GM18505 (cell line): Measurements from ENCODE around the gene CPNE2.

Experiments used
- ATAC-seq: cut with Tn5 transposase; IDR thresholded peaks from one replicate; pipeline ENCODE4 v1.9.1; 2021; ENCODE audit not compliant: unreplicated experiment
- POLR2A ChIP-seq: IDR thresholded peaks from 4 replicates; pipeline ENCODE4 v1.6.1; 2011; ENCODE audit warnings: borderline replicate concordance; ENCODE audit not compliant: insufficient read depth, insufficient read length; ENCODE audit errors: extremely low read depth

CPNE2 gene

DNA sequence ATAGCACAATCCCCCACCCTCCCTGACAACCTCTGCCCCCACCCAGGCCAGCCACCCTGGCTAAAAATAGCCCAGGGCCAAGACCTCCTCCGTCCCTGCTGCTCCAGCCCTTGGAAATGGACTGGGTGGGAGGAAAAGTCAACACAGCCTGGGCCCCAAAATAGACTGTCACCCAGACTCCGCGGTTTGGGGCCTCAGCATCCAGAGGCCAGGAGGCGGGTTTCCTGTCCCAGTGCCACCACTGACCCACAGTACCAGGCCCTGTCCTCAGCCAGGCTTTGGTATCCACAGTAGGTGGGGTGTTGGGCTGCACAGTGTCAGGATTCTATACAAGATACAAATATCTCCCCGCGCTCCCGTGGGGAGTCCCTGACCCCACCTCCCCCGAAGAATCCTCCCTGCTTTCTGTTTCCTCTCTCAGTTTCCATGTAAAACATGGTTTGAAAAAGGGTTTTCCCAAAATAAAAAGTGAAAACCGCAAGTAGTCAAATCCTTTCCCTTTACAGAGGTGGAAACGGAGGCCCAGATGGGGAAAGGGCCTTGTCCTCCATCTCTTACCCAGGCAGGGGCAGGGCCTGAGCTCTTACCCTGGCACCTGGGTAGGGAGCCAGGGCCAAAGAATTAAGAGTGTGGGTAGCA is 20.1 kb downstream of the CPNE2 start:
- no peak for TF ChIP-seq POLR2A
- ATAC-seq, result no peak

GRCh38 chr16:57113042-57113453 is 20.7 kb downstream of the CPNE2 start:
- ATAC-seq, result no peak
- TF ChIP-seq POLR2A, result no peak

- no peak for ATAC-seq
- TF ChIP-seq POLR2A, result no peak
Measured at GRCh38 chr16:57113664-57114063, 21.3 kb downstream of the CPNE2 start.

- no peak for TF ChIP-seq POLR2A
- no peak for ATAC-seq
Measured at GRCh38 chr16:57115168-57115513, 22.8 kb downstream of the CPNE2 start.

GRCh38 chr16:57115514-57116182 is 23.3 kb downstream of the CPNE2 start:
- no peak for TF ChIP-seq POLR2A
- no peak for ATAC-seq

DNA sequence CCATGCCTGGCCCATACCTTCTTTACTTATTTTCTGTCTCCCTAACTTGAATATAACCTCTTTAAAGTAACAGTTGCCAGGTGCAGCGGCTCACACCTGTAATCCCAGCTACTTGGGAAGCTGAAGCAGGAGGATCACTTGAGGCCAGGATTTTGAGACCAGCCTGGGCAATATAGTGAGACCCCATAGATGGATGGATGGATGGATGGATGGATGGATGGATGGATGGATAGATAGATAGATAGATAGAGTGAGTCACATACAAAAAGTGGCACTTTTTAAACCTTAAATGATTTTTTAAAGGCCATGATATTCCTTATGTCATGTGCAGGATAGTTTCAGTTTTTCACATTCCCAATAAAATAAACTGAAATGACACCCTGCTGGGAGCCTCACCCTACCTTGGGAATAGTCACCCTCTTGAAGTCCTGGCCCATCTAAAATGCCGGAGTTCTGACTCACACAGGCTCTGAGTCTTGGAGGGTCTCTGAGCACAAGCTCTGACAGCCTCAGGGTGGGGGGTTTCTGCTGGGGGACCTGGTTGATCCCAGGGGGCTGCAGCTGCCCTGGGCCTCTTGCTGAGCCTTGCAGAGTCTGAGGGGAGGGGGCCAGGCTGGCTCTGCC is 26.2 kb downstream of the CPNE2 start:
- no peak for ATAC-seq
- TF ChIP-seq POLR2A, result no peak

DNA sequence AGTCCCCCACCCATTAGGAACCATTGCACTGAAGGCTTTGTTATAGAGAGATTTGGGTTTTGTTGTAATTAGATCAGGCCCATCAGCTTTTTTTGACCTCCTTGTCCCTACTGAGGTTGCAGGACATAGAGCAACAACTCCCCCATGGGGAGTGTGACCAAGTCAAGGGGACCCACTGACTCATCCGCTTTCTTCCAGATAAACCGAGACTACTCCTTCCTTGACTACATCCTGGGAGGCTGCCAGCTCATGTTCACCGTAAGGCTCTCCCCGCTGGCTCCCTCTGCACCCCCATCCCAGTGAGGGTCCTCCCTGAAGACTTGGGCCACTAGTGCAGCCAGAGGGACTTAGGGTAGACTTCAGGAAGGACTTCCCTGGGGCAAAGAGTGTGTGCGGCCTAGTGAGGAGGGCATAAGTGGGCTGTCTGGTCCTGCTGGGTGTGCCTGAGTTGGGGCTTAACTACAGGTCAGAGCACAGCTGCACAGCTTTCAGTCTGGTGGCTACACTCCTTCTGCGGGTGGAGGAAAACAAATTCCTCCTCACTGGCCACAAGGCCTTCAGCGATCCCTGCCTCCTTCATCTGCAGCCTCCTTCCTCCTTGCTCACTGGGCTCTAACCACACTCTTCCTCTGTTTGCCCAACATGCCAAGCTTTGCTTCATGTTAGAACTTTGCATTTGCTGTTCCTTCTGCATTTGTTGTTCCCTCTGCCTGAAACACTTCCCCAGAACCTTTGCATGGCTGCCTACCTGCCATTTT is 31.0 kb downstream of the CPNE2 start:
- no peak for TF ChIP-seq POLR2A
- no peak for ATAC-seq

GRCh38 chr16:57123974-57124674 is 31.7 kb downstream of the CPNE2 start:
- ATAC-seq, result no peak
- TF ChIP-seq POLR2A, result no peak

- no peak for ATAC-seq
- no peak for TF ChIP-seq POLR2A
Measured at GRCh38 chr16:57125376-57125775, 33.0 kb downstream of the CPNE2 start.

DNA sequence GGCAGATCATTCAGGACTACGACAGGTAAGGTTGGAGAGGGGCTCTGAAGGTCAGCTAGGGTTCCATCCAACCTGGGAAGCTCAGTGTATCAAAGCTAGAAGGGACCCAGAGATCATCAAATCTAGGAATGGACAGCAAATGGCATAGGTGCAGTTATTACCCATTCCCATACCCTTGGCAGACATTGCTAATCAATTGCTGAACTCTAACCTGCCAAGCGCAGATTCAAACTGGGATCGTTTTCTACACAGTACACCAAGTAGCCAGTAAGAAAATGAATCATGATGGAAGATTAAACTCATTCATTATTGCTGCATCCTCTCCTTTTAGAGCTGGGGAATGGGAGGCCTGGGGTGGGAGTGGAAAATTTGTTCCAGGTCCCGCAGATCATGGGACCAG is 33.6 kb downstream of the CPNE2 start:
- no peak for ATAC-seq
- TF ChIP-seq POLR2A, result no peak

GRCh38 chr16:57126411-57126810 is 34.0 kb downstream of the CPNE2 start:
- no peak for ATAC-seq
- TF ChIP-seq POLR2A, result no peak

- TF ChIP-seq POLR2A, result no peak
- no peak for ATAC-seq
Measured at GRCh38 chr16:57127037-57127763, 34.8 kb downstream of the CPNE2 start.

- no peak for TF ChIP-seq POLR2A
- no peak for ATAC-seq
Measured at GRCh38 chr16:57127836-57128235, 35.5 kb downstream of the CPNE2 start.

DNA sequence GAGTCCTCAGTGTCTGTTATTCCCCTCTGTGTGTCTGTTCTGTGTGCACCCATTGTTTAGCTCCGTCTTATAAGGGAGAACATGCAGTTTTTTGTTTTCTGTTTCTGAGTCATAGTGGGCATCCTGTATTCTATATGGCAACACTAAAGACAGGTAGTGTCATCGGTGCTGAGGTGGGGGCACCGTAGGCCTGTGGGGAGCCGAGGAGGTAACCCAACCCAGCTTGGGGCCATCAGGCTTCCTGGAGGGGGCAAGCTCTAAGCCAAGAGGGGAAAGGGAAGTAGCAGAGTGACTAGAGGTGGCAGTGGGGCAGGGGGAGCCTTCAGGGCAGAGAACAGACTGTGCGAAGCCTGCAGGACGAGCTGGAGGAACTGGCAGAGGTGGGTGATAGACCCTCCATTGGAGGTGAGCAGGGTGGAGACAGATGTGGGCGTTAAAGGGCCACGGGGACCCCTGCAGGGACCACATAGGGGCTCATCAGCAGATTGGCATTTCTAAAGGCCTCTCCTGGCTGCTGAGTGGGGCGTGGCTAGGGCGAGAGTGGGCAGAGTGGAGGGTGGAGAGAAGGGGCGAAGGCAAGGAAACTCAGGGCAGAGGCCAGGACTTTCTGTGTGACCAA is 36.5 kb downstream of the CPNE2 start:
- no peak for TF ChIP-seq POLR2A
- ATAC-seq, result no peak
